ENCODE results near the gene CHCHD1.

The CHCHD1 gene

DNA sequence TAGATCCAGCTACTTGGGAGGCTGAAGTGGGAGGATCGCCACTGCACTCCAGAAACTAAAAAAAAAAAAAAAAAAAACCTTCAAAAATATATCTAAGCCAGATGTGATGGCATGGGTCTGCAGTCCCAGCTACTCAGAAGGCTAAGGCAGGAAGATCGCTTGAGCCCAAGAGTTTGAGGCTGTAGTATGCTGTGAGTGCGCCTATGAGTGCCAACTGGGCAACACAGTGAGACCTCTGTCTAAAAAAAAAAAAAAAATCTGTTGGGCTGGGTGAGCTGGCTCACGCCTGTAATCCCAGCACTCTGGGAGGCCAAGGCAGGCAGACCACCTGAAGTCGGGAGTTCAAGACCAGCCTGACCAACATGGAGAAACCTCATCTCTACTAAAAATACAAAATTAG is 2.8 kb upstream of the CHCHD1 start:
- no peak overlapping the region for H3K4me3 ChIP-seq (ENCODE audit: low read depth, low read length)
- TF ChIP-seq, protein P1, sequence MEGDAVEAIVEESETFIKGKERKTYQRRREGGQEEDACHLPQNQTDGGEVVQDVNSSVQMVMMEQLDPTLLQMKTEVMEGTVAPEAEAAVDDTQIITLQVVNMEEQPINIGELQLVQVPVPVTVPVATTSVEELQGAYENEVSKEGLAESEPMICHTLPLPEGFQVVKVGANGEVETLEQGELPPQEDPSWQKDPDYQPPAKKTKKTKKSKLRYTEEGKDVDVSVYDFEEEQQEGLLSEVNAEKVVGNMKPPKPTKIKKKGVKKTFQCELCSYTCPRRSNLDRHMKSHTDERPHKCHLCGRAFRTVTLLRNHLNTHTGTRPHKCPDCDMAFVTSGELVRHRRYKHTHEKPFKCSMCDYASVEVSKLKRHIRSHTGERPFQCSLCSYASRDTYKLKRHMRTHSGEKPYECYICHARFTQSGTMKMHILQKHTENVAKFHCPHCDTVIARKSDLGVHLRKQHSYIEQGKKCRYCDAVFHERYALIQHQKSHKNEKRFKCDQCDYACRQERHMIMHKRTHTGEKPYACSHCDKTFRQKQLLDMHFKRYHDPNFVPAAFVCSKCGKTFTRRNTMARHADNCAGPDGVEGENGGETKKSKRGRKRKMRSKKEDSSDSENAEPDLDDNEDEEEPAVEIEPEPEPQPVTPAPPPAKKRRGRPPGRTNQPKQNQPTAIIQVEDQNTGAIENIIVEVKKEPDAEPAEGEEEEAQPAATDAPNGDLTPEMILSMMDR (IDR thresholded peaks at IDR 0.05; ENCODE audit: insufficient read depth, low read depth, low read length, missing control alignments), result no peak
- no peak for DNase-seq (ENCODE audit: low read depth)

DNA sequence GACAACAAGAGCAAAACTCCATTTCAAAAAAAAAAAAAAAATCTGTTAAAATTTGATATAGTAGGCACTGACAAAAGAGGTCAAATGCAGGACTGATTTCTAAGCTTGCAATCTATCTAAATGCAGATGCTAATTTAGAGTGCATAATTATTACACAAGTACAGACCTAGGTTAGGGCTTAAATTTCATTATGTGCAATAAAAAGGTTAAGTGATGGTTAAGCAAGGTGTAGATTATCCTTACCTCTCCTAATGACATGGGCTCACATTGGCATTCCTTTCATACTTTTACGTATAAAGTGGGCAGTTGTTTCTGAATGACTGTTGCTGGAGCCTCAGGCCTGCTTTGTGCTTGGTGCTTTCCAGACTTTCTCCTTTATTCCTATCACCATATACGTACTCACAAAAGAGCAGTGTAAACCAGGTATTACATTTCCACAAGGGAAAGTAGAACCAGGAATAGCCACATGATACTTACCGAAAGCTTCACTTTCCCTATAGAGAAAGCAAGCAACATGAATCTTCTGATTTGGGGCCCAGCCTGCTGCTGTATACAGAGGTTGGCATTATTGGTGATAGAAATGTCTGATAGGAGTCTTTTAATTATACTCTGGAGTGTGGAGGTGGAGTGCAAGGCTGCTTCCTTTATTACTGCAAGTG is 2.2 kb upstream of the CHCHD1 start:
- DNase-seq (ENCODE audit: low read depth), result no peak
- TF ChIP-seq, protein P1 (IDR thresholded peaks at IDR 0.05; ENCODE audit: insufficient read depth, low read depth, low read length, missing control alignments), result no peak
- no peak overlapping the region for H3K4me3 ChIP-seq (ENCODE audit: low read depth, low read length)

DNA sequence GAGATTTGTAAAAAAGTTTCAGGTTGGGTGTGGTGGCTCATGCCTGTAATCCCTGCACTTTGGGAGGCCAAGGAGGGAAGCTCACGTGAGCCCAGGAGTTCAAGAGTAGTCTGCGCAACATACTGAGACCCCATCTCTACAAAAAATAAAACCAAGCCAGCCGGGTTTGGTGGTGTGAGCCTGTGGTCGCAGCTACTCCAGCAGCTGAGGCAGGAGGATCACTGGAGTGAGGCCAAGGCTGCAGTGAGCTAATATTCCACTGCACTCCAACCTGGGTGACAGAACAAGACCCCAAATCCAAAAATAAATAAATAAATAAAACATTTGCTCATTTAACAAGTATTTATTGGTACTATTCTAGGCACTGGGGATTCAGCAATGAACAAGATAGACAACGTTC is 1.5 kb upstream of the CHCHD1 start:
- H3K4me3 ChIP-seq (ENCODE audit: low read depth, low read length), result peak overlapping the region; percentile 90; the same call in 1 of the 2 replicates
- DNase-seq (ENCODE audit: low read depth), result no peak
- TF ChIP-seq, protein P1 (IDR thresholded peaks at IDR 0.05; ENCODE audit: insufficient read depth, low read depth, low read length, missing control alignments), result no peak

DNA sequence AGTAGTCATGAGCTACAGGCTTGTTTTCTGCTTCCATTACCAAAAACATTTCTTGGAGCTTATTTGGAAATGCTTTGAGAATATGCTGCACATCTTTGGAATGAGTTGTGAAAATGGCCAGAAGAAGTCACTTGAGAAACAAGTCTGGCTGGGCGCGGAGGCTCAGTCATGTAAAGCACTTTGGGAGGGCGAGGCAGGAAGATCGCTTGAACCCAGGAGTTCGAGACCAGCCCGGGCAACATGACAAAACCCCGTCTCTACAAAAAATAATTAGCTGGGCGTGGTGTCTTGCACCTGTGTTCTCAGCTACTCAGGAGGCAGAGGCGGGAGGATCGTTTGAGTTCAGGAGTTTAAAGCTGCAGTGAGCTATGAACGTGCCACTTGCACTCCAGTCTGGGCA is 882 bp upstream of the CHCHD1 start:
- TF ChIP-seq, protein P1 (IDR thresholded peaks at IDR 0.05; ENCODE audit: insufficient read depth, low read depth, low read length, missing control alignments), result no peak
- no peak for DNase-seq (ENCODE audit: low read depth)
- peak overlapping the region; percentile 90 for H3K4me3 ChIP-seq (ENCODE audit: low read depth, low read length)

DNA sequence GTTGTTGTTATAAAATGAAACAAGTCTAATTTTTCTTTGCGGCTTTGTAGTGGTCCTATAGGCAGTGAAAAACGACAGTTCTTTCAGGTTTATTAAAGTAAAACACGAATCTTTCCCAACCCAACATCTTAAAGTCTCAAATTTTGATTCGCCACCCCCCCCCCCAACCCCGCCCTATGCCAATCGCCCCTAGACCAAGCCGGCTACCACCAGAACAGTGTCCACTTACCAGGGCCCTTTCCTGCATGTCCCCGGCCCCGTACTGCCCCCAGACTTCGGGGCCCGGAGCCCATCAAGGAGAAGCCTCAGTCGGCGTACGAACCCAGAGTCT is 335 bp upstream of the CHCHD1 start:
- no peak for DNase-seq (ENCODE audit: low read depth)
- H3K4me3 ChIP-seq (ENCODE audit: low read depth, low read length), result peak overlapping the region; percentile 90
- TF ChIP-seq, protein P1 (IDR thresholded peaks at IDR 0.05; ENCODE audit: insufficient read depth, low read depth, low read length, missing control alignments), result no peak

DNA sequence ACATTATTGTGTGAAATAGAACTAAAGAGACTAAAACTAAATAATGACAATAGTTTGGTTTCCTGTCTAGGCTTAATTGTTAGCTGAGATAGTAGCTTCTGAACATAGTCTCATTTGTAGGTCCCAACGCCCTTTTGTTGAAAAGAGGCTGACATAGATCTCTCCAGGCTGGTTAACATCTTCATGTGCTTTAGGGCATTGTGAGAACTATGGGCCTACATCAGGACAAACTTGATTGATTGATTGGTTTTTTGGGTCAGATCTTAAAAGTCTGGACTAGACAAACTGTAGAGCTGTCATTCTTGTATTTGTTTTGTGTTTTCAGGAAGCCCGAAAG is 869 bp downstream of the CHCHD1 start:
- H3K4me3 ChIP-seq (ENCODE audit: low read depth, low read length), result peak overlapping the region; percentile 90
- TF ChIP-seq, protein P1 (IDR thresholded peaks at IDR 0.05; ENCODE audit: insufficient read depth, low read depth, low read length, missing control alignments), result no peak
- no peak for DNase-seq (ENCODE audit: low read depth)

DNA sequence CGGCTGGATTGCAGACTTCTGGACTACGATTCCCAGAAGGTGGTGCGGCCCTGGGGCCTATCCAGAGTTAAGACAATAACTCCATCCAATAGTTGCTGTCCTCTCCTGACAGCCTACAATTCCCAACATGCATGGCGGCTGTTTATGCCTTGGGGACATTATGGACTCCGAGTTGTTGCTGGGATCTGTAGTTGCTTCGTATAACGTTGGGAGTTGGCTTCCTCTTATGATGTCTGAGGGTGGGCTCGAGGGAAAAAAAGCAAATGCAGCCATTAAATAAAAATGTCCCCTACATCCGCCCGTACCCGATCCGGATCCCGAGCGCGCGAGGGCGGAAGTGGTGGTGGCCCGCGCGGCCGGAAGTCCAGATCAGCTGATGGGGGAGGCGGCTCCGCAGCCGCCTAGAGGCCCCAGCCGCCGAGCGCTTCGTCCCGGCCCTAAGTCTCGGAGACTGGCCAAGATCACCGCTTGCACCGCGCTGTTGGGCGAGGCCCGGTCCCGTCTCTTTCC is 3.4 kb downstream of the CHCHD1 start, which contains the start of gene ZSWIM8:
Gene ZSWIM8, plus strand, starts transcription at position 396 of the 510 bp plus-strand sequence. CDS start 273 bp downstream, outside the sequence.
- TF ChIP-seq, protein P1 (IDR thresholded peaks at IDR 0.05; ENCODE audit: insufficient read depth, low read depth, low read length, missing control alignments), result no peak
- peak within 1 kb of the TSS; percentile 90 for H3K4me3 ChIP-seq (ENCODE audit: low read depth, low read length)
- DNase-seq (ENCODE audit: low read depth), result peak; percentile 92

All from GM12865 (cell line).